Activated CD4-positive, alpha-beta T cell treated with anti-CD3 and anti-CD28 coated beads for 1 hour (primary cell): ENCODE results near the gene ICAM2.
"Not testable (repeated sequence)": the region's sequence is repeated elsewhere in the genome, so short reads cannot be mapped to it uniquely, and the experiment has no call there.

Experiments used
- DNase-seq: peaks from one replicate; pipeline ENCODE4 v3.0.0-alpha.2; 2020

Gene ICAM2

GRCh38 chr17:64041912-64042311, 21.5 kb upstream of the ICAM2 start:
- DNase-seq: no peak

GRCh38 chr17:64040206-64040605, 19.8 kb upstream of the ICAM2 start:
- no peak for DNase-seq

GRCh38 chr17:64039106-64039400, 18.6 kb upstream of the ICAM2 start:
- no peak for DNase-seq

- no peak for DNase-seq
Observed at GRCh38 chr17:64038331-64039105, 18.1 kb upstream of the ICAM2 start.

GRCh38 chr17:64037802-64038201, 17.4 kb upstream of the ICAM2 start:
- DNase-seq: no peak

GRCh38 chr17:64037180-64037579, 16.7 kb upstream of the ICAM2 start:
- DNase-seq: no peak

- DNase-seq: no peak
Observed at GRCh38 chr17:64036198-64036922, 15.9 kb upstream of the ICAM2 start.

GRCh38 chr17:64032081-64032480, 11.6 kb upstream of the ICAM2 start:
- no peak for DNase-seq

- DNase-seq: peak; percentile 52
Observed at GRCh38 chr17:64028874-64029464, 8.5 kb upstream of the ICAM2 start.

- peak; percentile 86 for DNase-seq
Observed at GRCh38 chr17:64025732-64026294, 5.4 kb upstream of the ICAM2 start.

- peak; percentile 31 for DNase-seq
Observed at GRCh38 chr17:64024781-64025731, 4.6 kb upstream of the ICAM2 start.

GRCh38 chr17:64024215-64024654, 3.8 kb upstream of the ICAM2 start:
- no peak for DNase-seq

- no peak for DNase-seq
Observed at GRCh38 chr17:64022611-64023063, 2.2 kb upstream of the ICAM2 start.

GRCh38 chr17:64019551-64019961, 877 bp downstream of the ICAM2 start:
- not testable (repeated sequence) for DNase-seq

- no peak for DNase-seq
Observed at GRCh38 chr17:64017381-64017980, 3.0 kb downstream of the ICAM2 start.

GRCh38 chr17:64016974-64017373, 3.5 kb downstream of the ICAM2 start:
- DNase-seq: no peak

GRCh38 chr17:64016231-64016784, 4.1 kb downstream of the ICAM2 start:
- DNase-seq: no peak

GRCh38 chr17:64015447-64015846, 5.0 kb downstream of the ICAM2 start:
- no peak for DNase-seq

GRCh38 chr17:64009571-64010402, 10.6 kb downstream of the ICAM2 start:
- DNase-seq: no peak

- DNase-seq: no peak
Observed at GRCh38 chr17:64008830-64009229, 11.6 kb downstream of the ICAM2 start.

GRCh38 chr17:64008346-64008745, 12.1 kb downstream of the ICAM2 start:
- DNase-seq: no peak
